Mononuclear cell (primary cell): Measurements from ENCODE around the gene CTNNA3. TPM values are rescaled to one million over a fixed set of nuclear protein-coding genes. Genes with fewer than 3 reads are reported as not detected.

Experiments used
- H3K27me3 ChIP-seq: 2 replicates; pipeline ENCODE4 v1.6.0; 2011; ENCODE audit warnings: low read length, control low read depth; ENCODE audit not compliant: insufficient read depth
- H3K4me1 ChIP-seq: 2 replicates; pipeline ENCODE4 v1.5.1; 2011; ENCODE audit warnings: mild to moderate bottlenecking, low read length, control low read depth; ENCODE audit not compliant: insufficient read depth
- H3K4me3 ChIP-seq: 2 replicates; pipeline ENCODE4 v1.5.1; 2011; ENCODE audit warnings: mild to moderate bottlenecking, low read length, moderate library complexity
- H3K9me3 ChIP-seq: 2 replicates; pipeline ENCODE4 v1.5.1; 2011; ENCODE audit warnings: low read depth, mild to moderate bottlenecking, control low read depth, low read length
- total RNA-seq: library from RNA; depleted of rRNA; stranded (reverse); fragments of >200 nt; gene quantifications from one replicate; pipeline ENCODE4 v1.2.3, GENCODE V29; 2012

CTNNA3 gene
- total RNA-seq, 1 donor, result 0.42 TPM

DNA sequence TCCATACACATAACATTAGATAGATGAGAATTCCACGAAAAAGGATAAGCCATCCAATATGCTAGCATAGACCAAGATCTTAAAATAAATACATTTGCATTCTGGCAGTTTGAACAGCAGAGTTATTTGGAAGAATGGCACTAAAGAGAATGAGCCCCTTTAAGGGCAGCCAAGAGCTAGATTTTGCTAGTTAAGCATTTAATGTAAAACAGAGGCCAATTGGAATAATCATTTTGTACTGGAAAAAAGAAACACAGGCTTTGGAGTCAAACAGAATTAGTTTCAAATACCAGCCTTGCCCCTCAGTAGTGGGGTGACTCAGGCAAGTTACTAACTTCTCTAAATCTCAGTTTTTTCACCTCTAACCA is 714.0 kb downstream of the CTNNA3 start:
- Histone ChIP-seq H3K4me3 (no peak overlapping the region), H3K9me3 (no peaks in the 10 kb centered on the region), H3K27me3 (no peaks in the 10 kb centered on the region), H3K4me1 (no peaks in the 10 kb centered on the region)

GRCh38 chr10:66981361-66982052 is 714.5 kb downstream of the CTNNA3 start:
- Histone ChIP-seq H3K4me3 (no peak overlapping the region), H3K4me1 (no peaks in the 10 kb centered on the region), H3K9me3 (no peaks in the 10 kb centered on the region), H3K27me3 (no peaks in the 10 kb centered on the region)

DNA sequence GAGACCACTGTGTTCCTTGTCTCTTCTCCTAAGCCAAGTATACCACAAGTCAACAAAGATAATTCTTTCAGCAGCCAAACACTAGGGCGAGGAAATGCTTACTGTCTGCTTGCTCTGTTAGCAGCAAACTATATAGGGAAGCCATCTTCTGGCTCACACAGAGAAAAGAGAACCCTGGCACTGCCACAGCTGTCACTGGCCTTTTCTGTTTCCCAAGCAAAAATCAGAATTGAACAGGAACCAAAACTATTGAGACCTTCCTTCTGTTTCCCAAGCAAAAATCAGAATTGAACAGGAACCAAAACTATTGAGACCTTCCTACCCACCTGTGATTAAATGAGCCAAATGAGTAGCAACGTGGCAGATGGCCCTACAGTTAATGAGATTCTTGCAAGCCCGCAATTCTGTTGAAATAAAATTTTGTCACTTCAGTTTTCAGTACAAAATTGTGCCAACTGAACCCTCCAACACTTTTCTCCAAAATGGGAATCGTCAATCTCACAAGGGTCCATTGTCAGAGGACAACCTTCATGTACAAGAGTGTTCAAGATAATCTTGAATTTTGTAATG is 715.7 kb downstream of the CTNNA3 start:
- Histone ChIP-seq H3K9me3 (no peaks in the 10 kb centered on the region), H3K4me3 (no peak overlapping the region), H3K4me1 (no peaks in the 10 kb centered on the region), H3K27me3 (no peaks in the 10 kb centered on the region)

DNA sequence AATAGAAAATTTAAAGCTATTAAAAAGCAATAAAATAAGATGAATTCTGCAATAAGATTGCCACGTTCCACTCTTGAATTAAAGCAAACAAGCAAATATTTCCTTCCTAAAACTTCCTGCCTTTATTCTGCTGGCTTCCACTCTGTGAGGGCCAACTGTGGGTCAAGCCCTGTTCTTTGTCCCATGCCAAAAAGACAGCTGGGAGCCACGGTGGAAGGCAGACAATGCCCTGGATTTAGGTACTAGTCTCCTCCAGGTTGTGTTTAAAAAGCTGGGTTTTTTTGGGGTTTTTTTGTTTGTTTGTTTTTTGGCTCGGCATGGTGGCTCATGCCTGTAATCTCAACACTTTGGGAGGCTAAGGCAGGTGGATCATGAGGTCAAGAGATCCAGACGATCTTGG is 731.0 kb downstream of the CTNNA3 start:
- Histone ChIP-seq H3K9me3 (no peaks in the 10 kb centered on the region), H3K4me3 (no peak overlapping the region), H3K4me1 (no peaks in the 10 kb centered on the region), H3K27me3 (no peaks in the 10 kb centered on the region)

DNA sequence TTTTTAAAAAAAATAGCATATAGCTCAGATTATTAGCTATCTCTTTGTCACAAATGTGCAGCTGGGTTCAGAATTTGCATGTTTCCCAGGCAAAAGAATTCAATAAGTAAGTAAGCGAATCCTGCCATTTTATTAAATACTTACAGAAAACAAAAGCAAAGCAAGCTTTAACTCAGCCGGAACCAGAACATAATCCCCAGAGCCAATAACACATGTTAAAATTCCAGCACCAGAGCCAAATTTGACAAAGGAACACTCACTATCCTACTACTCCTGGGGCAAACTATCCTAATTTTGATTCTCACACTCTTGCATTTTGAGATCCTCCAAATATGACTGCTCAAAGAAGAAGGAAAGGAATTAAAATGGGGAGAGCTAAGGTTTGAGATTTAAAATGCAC is 737.5 kb downstream of the CTNNA3 start:
- Histone ChIP-seq H3K4me3 (no peak overlapping the region), H3K27me3 (no peaks in the 10 kb centered on the region), H3K4me1 (no peaks in the 10 kb centered on the region), H3K9me3 (no peaks in the 10 kb centered on the region)

- H3K9me3 ChIP-seq, result no peaks in the 10 kb centered on the region
- H3K27me3 ChIP-seq, result no peaks in the 10 kb centered on the region
- no peak overlapping the region for H3K4me3 ChIP-seq
- no peaks in the 10 kb centered on the region for H3K4me1 ChIP-seq
Observed at GRCh38 chr10:66951896-66952295, 744.1 kb downstream of the CTNNA3 start.

- Histone ChIP-seq H3K27me3 (no peaks in the 10 kb centered on the region), H3K9me3 (no peaks in the 10 kb centered on the region), H3K4me1 (no peaks in the 10 kb centered on the region), H3K4me3 (no peak overlapping the region)
Observed at GRCh38 chr10:66943590-66943989, 752.4 kb downstream of the CTNNA3 start.

DNA sequence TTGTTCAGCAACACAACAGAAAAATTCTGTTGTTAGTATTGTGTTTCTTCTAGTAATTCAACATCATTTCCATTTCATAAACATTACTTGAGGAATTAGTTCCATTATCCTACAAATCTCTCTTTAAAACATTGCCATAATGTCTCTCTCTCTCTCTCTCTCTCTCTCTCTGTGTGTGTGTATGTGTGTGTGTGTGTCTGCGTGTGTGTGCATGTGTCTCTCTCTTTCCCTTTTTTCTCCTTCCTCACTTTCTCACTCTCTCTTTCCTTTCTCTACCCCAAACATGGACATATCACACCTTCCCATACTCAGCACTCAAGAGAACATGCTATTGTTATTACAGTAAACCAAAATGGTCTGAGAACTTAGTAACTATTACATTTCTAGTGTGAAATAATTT is 753.6 kb downstream of the CTNNA3 start:
- Histone ChIP-seq H3K9me3 (no peaks in the 10 kb centered on the region), H3K27me3 (no peaks in the 10 kb centered on the region), H3K4me1 (no peaks in the 10 kb centered on the region), H3K4me3 (no peak overlapping the region)

GRCh38 chr10:66941491-66941890 is 754.5 kb downstream of the CTNNA3 start:
- no peaks in the 10 kb centered on the region for H3K4me1 ChIP-seq

DNA sequence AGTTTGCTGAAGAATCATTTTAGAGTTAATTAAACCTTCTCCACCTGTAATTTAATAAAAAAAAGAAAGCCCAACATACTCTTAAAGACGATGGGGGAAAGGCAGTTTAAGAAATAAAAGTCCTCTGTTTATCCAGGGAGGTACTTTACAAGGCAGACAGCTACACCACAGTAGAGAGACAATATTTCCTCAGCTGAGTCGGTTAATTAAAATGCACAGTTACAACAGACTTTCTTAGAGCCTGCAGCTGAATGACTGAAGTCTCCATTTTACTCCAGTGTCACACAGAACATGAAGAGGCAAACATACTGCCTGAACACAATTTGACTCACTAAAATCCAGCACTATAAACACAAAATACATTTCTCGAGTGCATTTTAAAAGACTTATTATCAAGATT is 755.0 kb downstream of the CTNNA3 start:
- Histone ChIP-seq H3K4me1 (no peaks in the 10 kb centered on the region), H3K4me3 (no peak overlapping the region), H3K27me3 (no peaks in the 10 kb centered on the region), H3K9me3 (no peaks in the 10 kb centered on the region)

More at GRCh38 chr10:66941491-66941890, 754.5 kb downstream of the CTNNA3 start:
- Histone ChIP-seq H3K9me3 (no peaks in the 10 kb centered on the region), H3K4me3 (no peak overlapping the region), H3K27me3 (no peaks in the 10 kb centered on the region)

GRCh38 chr10:66934711-66935110 is 761.3 kb downstream of the CTNNA3 start:
- Histone ChIP-seq H3K4me3 (no peak overlapping the region), H3K9me3 (no peaks in the 10 kb centered on the region), H3K4me1 (no peaks in the 10 kb centered on the region), H3K27me3 (peaks cover under 1% of the 10 kb centered on the region)

- no peak overlapping the region for H3K4me3 ChIP-seq
- H3K27me3 ChIP-seq, result peaks cover 27% of the 10 kb centered on the region
- no peaks in the 10 kb centered on the region for H3K9me3 ChIP-seq
- no peaks in the 10 kb centered on the region for H3K4me1 ChIP-seq
Observed at GRCh38 chr10:66931949-66932343, 764.0 kb downstream of the CTNNA3 start.

- Histone ChIP-seq H3K4me1 (no peaks in the 10 kb centered on the region), H3K4me3 (no peak overlapping the region), H3K27me3 (peaks cover 32% of the 10 kb centered on the region), H3K9me3 (no peaks in the 10 kb centered on the region)
Observed at GRCh38 chr10:66931340-66931948, 764.6 kb downstream of the CTNNA3 start.

DNA sequence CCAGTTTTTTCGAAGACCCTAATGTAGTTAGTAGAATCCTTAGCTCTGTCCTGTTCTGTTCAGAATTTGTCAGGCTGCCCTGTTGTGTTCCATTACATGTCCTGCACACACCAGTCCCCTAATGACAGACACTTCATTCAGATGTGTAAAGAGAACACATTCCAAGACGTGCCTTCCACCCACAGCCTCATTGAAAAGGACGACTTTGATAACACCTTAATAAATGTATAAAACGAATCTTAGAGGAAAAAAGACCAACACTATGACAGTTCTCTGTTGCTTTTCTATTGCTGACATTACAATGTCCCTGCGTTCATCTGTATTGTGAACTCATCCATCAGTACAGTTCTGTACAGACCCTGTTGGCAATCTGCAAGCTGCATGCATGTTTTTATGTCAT is 766.6 kb downstream of the CTNNA3 start:
- Histone ChIP-seq H3K27me3 (peaks cover 42% of the 10 kb centered on the region), H3K4me1 (no peaks in the 10 kb centered on the region), H3K9me3 (no peaks in the 10 kb centered on the region), H3K4me3 (no peak overlapping the region)

DNA sequence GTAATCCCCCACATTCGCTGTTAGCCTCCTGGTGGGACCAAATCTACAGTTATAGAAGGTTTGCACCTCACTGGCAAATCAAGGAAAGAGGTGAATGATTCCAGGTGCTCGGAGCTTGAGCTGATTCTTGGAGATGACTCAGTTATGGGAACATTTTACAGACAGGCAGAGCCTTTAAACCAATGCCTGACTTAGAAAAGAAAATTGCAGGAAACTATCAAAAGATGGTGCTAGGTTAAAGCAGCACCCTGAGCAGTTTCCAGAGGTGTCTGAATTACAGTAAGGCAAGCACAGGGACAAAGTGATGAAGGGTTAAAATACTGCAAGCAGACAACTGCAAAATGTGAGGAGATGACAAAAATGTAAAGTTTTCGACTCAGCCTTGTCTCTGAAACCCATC is 767.2 kb downstream of the CTNNA3 start:
- H3K4me3 ChIP-seq, result no peak overlapping the region
- peaks cover 42% of the 10 kb centered on the region for H3K27me3 ChIP-seq
- no peaks in the 10 kb centered on the region for H3K4me1 ChIP-seq
- H3K9me3 ChIP-seq, result no peaks in the 10 kb centered on the region
